HepG2 (cell line): ENCODE data around the gene HSPA1A. TPM values are rescaled to one million over a fixed set of nuclear protein-coding genes. Genes with fewer than 3 reads are reported as not detected.

Source experiments
- ATAC-seq: fragments of 200-7000 bp; cut with Tn5 transposase; 3 replicates; pipeline ENCODE4 v1.9.1; 2020; ENCODE audit warnings: mild to moderate bottlenecking, moderate library complexity
- BruUV-seq: library from RNA; stranded (reverse); fragments of 400-500 nt; replicated peaks from 2 replicates; lab custom pipeline; 2021; lab: Mats Ljungman, UMichigan
- CTCF ChIA-PET: fragments of 300-600 bp; formaldehyde crosslinking; extraction: SDS; loops from one replicate; lab custom pipeline; 2021; ENCODE audit warnings: low total read pairs, inconsistent platforms, low intra/inter-chr PET ratio; lab: Yijun Ruan, JAX
- POLR2A ChIA-PET: fragments of 350-600 bp; sonication (Branson Sonifier 250); formaldehyde crosslinking; loops from one replicate; lab custom pipeline; 2020; ENCODE audit warnings: antibody characterized with exemption, inconsistent platforms; lab: Yijun Ruan, JAX
- DNase-seq: peaks from one replicate; pipeline ENCODE4 v3.0.0-alpha.2; 2015; ENCODE audit warnings: low spot score
- FAIRE-seq: peaks from 3 replicates; lab custom pipeline; 2011; peaks lifted over from hg19 to GRCh38; lab: Jason Lieb, UNC
- H2AFZ ChIP-seq: one replicate; pipeline ENCODE4 v1.6.1; 2011; ENCODE audit warnings: low read length, inconsistent platforms
- H3K27ac ChIP-seq: fragments of 300-600 bp; 3 replicates; pipeline ENCODE4 v1.8.0; 2011; ENCODE audit warnings: mixed run types, mild to moderate bottlenecking, mixed read lengths, low read length, inconsistent platforms; ENCODE audit not compliant: insufficient read depth; ENCODE audit errors: extremely low read length
- H3K27me3 ChIP-seq, 2 experiments: fragments of 200-600 bp in 1 of 2; 2 replicates in 1 of 2; 3 replicates in 1 of 2; pipeline versions ENCODE4 v1.6.0 to v1.8.0; 2011; ENCODE audit warnings: low read length in 2 of 2, mild to moderate bottlenecking in 2 of 2, moderate library complexity in 2 of 2, inconsistent platforms in 1 of 2; ENCODE audit not compliant: insufficient read depth in 2 of 2, control insufficient read depth in 1 of 2
- H3K36me3 ChIP-seq, 2 experiments: fragments of 200-600 bp in 1 of 2; replicated peaks in 1 of 2; 2 replicates in 1 of 2; 3 replicates in 1 of 2; pipeline versions ENCODE4 v1.5.1 to v1.8.0; 2011; ENCODE audit warnings: low read length in 2 of 2, inconsistent platforms in 1 of 2; ENCODE audit not compliant: insufficient read depth in 2 of 2, control insufficient read depth in 1 of 2
- H3K4me1 ChIP-seq: 2 replicates; pipeline ENCODE4 v1.5.1; 2012; ENCODE audit warnings: low read length, inconsistent platforms; ENCODE audit not compliant: insufficient read depth
- H3K4me2 ChIP-seq: 2 replicates; pipeline ENCODE4 v1.6.0; 2011; ENCODE audit warnings: low read depth, low read length, inconsistent platforms
- H3K4me3 ChIP-seq, 3 experiments: fragments of 200-600 bp in 1 of 3; sonication (generic), shearing (Covaris generic) in 1 of 3; replicated peaks in 1 of 3; 2 replicates each; pipeline ENCODE4 v1.5.1; 2011 to 2016; ENCODE audit warnings: low read length in 3 of 3, inconsistent platforms in 2 of 3, low read depth in 2 of 3, mild to moderate bottlenecking in 2 of 3, control low read depth in 1 of 3, mixed read lengths in 1 of 3; ENCODE audit not compliant: insufficient read depth in 1 of 3
- H3K79me2 ChIP-seq: one replicate; pipeline ENCODE4 v1.6.1; 2011; ENCODE audit warnings: low read length, inconsistent platforms; ENCODE audit not compliant: insufficient read depth
- H3K9ac ChIP-seq: 2 replicates; pipeline ENCODE4 v1.6.0; 2011; ENCODE audit warnings: mild to moderate bottlenecking, low read depth, low read length, inconsistent platforms; ENCODE audit not compliant: insufficient read depth
- H3K9me3 ChIP-seq: 2 replicates; pipeline ENCODE4 v1.5.1; 2012; ENCODE audit warnings: mild to moderate bottlenecking, low read length
- H4K20me1 ChIP-seq: 2 replicates; pipeline ENCODE4 v1.6.0; 2011; ENCODE audit warnings: inconsistent platforms, mild to moderate bottlenecking, low read length, moderate library complexity; ENCODE audit not compliant: insufficient read depth
- AKAP8 ChIP-seq: sonication (generic); formaldehyde crosslinking; IDR thresholded peaks from 2 replicates; pipeline ENCODE4 v1.5.1; 2020; ENCODE audit warnings: mild to moderate bottlenecking, missing genetic modification reagents
- GABPA ChIP-seq, 2 experiments: IDR thresholded peaks; 2 replicates each; pipeline ENCODE4 v1.6.1; 2011 to 2016; ENCODE audit warnings: low read depth in 2 of 2, low read length in 1 of 2, missing biosample characterization in 1 of 2, missing genetic modification characterization in 1 of 2
- NCOR1 ChIP-seq: fragments of 200-600 bp; sonication (generic); IDR thresholded peaks from 2 replicates; pipeline ENCODE4 v1.7.0; 2017; ENCODE audit warnings: antibody characterized with exemption, low read length, borderline replicate concordance
- PRMT3 ChIP-seq: sonication (generic); formaldehyde crosslinking; IDR thresholded peaks from 2 replicates; pipeline ENCODE4 v1.8.1; 2022; ENCODE audit warnings: low read depth, mild to moderate bottlenecking, moderate library complexity, missing genetic modification reagents, borderline replicate concordance
- RFX3 ChIP-seq: IDR thresholded peaks from 2 replicates; pipeline ENCODE4 v1.6.1; 2016; ENCODE audit warnings: missing biosample characterization, missing genetic modification reagents
- ZFP36 ChIP-seq: fragments of 150-350 bp; IDR thresholded peaks from 2 replicates; pipeline ENCODE4 v1.6.1; 2018; ENCODE audit warnings: borderline replicate concordance, low read length, low read depth; ENCODE audit not compliant: partially characterized antibody
- ZNF768 ChIP-seq: sonication (generic); formaldehyde crosslinking; IDR thresholded peaks from 2 replicates; pipeline ENCODE4 v1.4.0; 2020; ENCODE audit warnings: missing genetic modification reagents
- WGBS: methylation state at CpG from one replicate; pipeline ENCODE4 v1.1.6; 2017; ENCODE audit warnings: low lambda C conversion rate; 5-methylcytosine and 5-hydroxymethylcytosine counted together
- in situ Hi-C: cut with HindIII; loops from 2 replicates; pipeline ENCODE4 v1.10.0; 2017; ENCODE audit warnings: low pct_unique_long_range_greater_than_20kb; ENCODE audit not compliant: extremely low pct_ligation_motif_present
- intact Hi-C: fragments of 100-400 bp; cut with micrococcal nuclease; formaldehyde crosslinking; loops from one replicate; pipeline ENCODE4 v1.10.0; 2022; ENCODE audit not compliant: unreplicated experiment
- polyA plus RNA-seq, 8 experiments: library from polyadenylated mRNA; depleted of rRNA in 3 of 8; stranded (reverse) in 7 of 8; unstranded in 1 of 8; fragments of >200 nt; fragmentation: Illumina TruSeq in 4 of 8; extraction: Trizol in 4 of 8; gene quantifications; 2 replicates each; pipeline versions ENCODE4 v1.2.1 to v1.2.3, GENCODE V29; 2011 to 2016; ENCODE audit warnings: low read depth in 4 of 8, missing spikeins in 1 of 8, mixed read lengths in 1 of 8; ENCODE audit not compliant: insufficient read depth in 1 of 8
- total RNA-seq, 5 experiments: library from RNA; depleted of rRNA; stranded (reverse); fragments of >200 nt; fragmentation: Illumina TruSeq; extraction: Trizol; gene quantifications; 2 replicates each; pipeline ENCODE4 v1.2.3, GENCODE V29; 2016; ENCODE audit warnings: low read depth in 1 of 5
- TF ChIP-seq, protein P1 (sequence below): sonication (generic); formaldehyde crosslinking; IDR thresholded peaks from 2 replicates; pipeline ENCODE4 v1.4.0; 2020; ENCODE audit warnings: missing genetic modification reagents
- TF ChIP-seq, protein P2 (sequence below), 2 experiments: sonication (generic) in 1 of 2; formaldehyde crosslinking in 1 of 2; IDR thresholded peaks; 2 replicates each; pipeline versions ENCODE4 v1.4.0 to v1.6.1; 2016 to 2020; ENCODE audit warnings: borderline replicate concordance in 1 of 2, low read depth in 1 of 2, mild to moderate bottlenecking in 1 of 2, missing genetic modification reagents in 1 of 2
- TF ChIP-seq, protein P3 (sequence below): conservative IDR thresholded peaks from 2 replicates; pipeline ENCODE4 v1.6.1; 2018; ENCODE audit warnings: missing genetic modification reagents

The HSPA1A gene
- total and polyA plus RNA-seq, 2 of the 13 experiments (the other 11 are each of a cell fraction or from before 2014, with no cell fraction given), result 44.5 to 85.0 TPM

DNA sequence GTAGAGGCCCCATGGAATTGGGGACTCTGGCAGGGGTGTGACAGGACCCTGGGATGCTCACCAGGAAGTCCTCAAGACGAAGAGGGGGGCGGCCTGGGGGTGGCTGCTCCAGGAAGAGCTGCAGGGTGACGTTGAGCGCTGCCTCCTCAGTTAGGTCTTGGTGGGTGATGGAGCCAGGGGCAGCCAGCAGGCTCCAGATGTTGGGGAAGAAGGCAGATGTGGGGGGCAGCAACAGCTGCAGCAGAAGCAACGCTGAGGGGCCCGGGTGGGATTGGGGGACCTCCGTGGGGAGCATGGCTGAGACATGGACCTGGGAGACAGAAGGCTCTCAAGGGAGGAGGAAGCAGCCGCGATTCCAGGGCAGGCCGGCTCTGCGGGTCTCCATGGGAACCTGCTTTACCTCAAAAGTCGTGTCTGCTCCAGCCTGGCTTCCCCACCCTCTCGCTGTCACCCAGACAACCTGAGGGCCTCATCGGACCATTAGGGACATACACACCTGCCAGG lies 38.8 kb upstream of the HSPA1A start:
- BruUV-seq, result no TSS peak
- no peaks in the 10 kb centered on the region for H3K79me2 ChIP-seq
- H2AFZ ChIP-seq, result no peak overlapping the region
- peak overlapping the region; percentile 70 for H3K27ac ChIP-seq
- FAIRE-seq (no peak), ATAC-seq (peak; percentile 18), DNase-seq (no peak)
- H4K20me1 ChIP-seq, result no peaks in the 10 kb centered on the region
- WGBS, result 20% methylated on average over 12 of the region's 14 CpGs
- ChIA-PET POLR2A (interaction anchor here (1.3 to 9.0 kb wide), 12 partner anchors 10 to 119 kb away, joined by 3 to 279 read pairs (median 16); partner anchors contain the start of genes CLIC1, DDAH2, HSPA1A and HSPA1B), CTCF (no interaction called here)
- in situ Hi-C loops, result no loop called here
- intact Hi-C loops, result loop anchor here (10.0 kb wide), 1 partner anchor 148 kb away; the partner anchor contains the start of gene C2
- peaks cover 19 to 21% of the 10 kb centered on the region in 2 experiments; a peak in 4 of 5 replicates for H3K36me3 ChIP-seq
- TF ChIP-seq, protein P1, sequence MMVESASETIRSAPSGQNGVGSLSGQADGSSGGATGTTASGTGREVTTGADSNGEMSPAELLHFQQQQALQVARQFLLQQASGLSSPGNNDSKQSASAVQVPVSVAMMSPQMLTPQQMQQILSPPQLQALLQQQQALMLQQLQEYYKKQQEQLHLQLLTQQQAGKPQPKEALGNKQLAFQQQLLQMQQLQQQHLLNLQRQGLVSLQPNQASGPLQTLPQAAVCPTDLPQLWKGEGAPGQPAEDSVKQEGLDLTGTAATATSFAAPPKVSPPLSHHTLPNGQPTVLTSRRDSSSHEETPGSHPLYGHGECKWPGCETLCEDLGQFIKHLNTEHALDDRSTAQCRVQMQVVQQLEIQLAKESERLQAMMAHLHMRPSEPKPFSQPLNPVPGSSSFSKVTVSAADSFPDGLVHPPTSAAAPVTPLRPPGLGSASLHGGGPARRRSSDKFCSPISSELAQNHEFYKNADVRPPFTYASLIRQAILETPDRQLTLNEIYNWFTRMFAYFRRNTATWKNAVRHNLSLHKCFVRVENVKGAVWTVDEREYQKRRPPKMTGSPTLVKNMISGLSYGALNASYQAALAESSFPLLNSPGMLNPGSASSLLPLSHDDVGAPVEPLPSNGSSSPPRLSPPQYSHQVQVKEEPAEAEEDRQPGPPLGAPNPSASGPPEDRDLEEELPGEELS, result no peak
- TF ChIP-seq PRMT3 (CRISPR knock-in tag) (peak; percentile 46; the same call in 1 of the 2 replicates), ZNF768 (CRISPR knock-in tag) (peak; percentile 0; the same call in 1 of the 2 replicates), RFX3 (CRISPR knock-in tag) (peak; percentile 60; the same call in 1 of the 2 replicates), GABPA (IDR thresholded peaks at IDR 0.05; ENCODE audit: low read depth, low read length) (no peak), GABPA (CRISPR knock-in tag; IDR thresholded peaks at IDR 0.05; ENCODE audit: low read depth) (no peak), AKAP8 (CRISPR knock-in tag) (peak; percentile 8; the same call in 1 of the 2 replicates), NCOR1 (no peak), ZFP36 (no peak)
- TF ChIP-seq, protein P2, sequence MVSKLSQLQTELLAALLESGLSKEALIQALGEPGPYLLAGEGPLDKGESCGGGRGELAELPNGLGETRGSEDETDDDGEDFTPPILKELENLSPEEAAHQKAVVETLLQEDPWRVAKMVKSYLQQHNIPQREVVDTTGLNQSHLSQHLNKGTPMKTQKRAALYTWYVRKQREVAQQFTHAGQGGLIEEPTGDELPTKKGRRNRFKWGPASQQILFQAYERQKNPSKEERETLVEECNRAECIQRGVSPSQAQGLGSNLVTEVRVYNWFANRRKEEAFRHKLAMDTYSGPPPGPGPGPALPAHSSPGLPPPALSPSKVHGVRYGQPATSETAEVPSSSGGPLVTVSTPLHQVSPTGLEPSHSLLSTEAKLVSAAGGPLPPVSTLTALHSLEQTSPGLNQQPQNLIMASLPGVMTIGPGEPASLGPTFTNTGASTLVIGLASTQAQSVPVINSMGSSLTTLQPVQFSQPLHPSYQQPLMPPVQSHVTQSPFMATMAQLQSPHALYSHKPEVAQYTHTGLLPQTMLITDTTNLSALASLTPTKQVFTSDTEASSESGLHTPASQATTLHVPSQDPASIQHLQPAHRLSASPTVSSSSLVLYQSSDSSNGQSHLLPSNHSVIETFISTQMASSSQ (IDR thresholded peaks at IDR 0.05; ENCODE audit: low read depth), result no peak
- TF ChIP-seq, protein P2 (CRISPR knock-in tag; IDR thresholded peaks at IDR 0.05; ENCODE audit: borderline replicate concordance), result no peak
- TF ChIP-seq, protein P3, sequence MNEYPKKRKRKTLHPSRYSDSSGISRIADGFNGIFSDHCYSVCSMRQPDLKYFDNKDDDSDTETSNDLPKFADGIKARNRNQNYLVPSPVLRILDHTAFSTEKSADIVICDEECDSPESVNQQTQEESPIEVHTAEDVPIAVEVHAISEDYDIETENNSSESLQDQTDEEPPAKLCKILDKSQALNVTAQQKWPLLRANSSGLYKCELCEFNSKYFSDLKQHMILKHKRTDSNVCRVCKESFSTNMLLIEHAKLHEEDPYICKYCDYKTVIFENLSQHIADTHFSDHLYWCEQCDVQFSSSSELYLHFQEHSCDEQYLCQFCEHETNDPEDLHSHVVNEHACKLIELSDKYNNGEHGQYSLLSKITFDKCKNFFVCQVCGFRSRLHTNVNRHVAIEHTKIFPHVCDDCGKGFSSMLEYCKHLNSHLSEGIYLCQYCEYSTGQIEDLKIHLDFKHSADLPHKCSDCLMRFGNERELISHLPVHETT (CRISPR knock-in tag), result no peak
- peak overlapping the region; percentile 45 to 72 (median 48) for H3K4me3 ChIP-seq
- H3K4me1 ChIP-seq, result peaks cover 57% of the 10 kb centered on the region
- H3K27me3 ChIP-seq, result no peaks in the 10 kb centered on the region
- peak overlapping the region; percentile 88 for H3K4me2 ChIP-seq
- H3K9ac ChIP-seq, result peak overlapping the region; percentile 62
- no peaks in the 10 kb centered on the region for H3K9me3 ChIP-seq
